Upper lobe of right lung (tissue), 1 donor: ENCODE results near the gene RPS25. TPM values are rescaled to one million over a fixed set of nuclear protein-coding genes. Genes with fewer than 3 reads are reported as not detected.
"Not testable (repeated sequence)": the region's sequence is repeated elsewhere in the genome, so short reads cannot be mapped to it uniquely, and the experiment has no call there.

Source experiments
- ATAC-seq: fragments of 200-7000 bp; cut with Tn5 transposase; one replicate; pipeline ENCODE4 v1.9.1; 2020; ENCODE audit warnings: mild to moderate bottlenecking, moderate library complexity
- DNase-seq: peaks from one replicate; pipeline ENCODE4 v3.0.0-alpha.2; 2020
- H3K27ac ChIP-seq: fragments of 200-600 bp; one replicate; pipeline ENCODE4 v1.8.0; 2022
- H3K27me3 ChIP-seq: fragments of 200-600 bp; one replicate; pipeline ENCODE4 v1.8.0; 2022; ENCODE audit warnings: mild to moderate bottlenecking
- H3K36me3 ChIP-seq: fragments of 200-600 bp; one replicate; pipeline ENCODE4 v1.8.0; 2022
- H3K4me1 ChIP-seq: fragments of 200-600 bp; one replicate; pipeline ENCODE4 v1.8.0; 2022
- H3K4me3 ChIP-seq: fragments of 200-600 bp; one replicate; pipeline ENCODE4 v1.8.0; 2022; ENCODE audit warnings: mild to moderate bottlenecking
- H3K9me3 ChIP-seq: fragments of 200-600 bp; one replicate; pipeline ENCODE4 v1.8.0; 2022
- CTCF ChIP-seq: fragments of 200-600 bp; IDR thresholded peaks from one replicate; pipeline ENCODE4 v1.8.0; 2022; ENCODE audit warnings: antibody characterized with exemption
- intact Hi-C: fragments of 100-400 bp; cut with DNase I; formaldehyde crosslinking; loops from one replicate; pipeline ENCODE4 v1.11.0; 2022
- microRNA-seq: library from miRNA; unstranded; fragments of <30 nt; microRNA quantifications from one replicate; pipeline ENCODE4 v1.2.0, GENCODE V29; 2020; ENCODE audit warnings: borderline microRNAs expressed
- total RNA-seq: library from RNA; stranded (reverse); fragmentation: NEBNext Ultra II Directional; extraction: Animal tissue kit (Norgen Biotek cat#: 25700); gene quantifications from one replicate; pipeline ENCODE4 v1.2.1, GENCODE V29; 2021
- donor health status: DM: no; HTN: yes; CAD: no; lungs with severe emphysema.

RPS25 gene
- total RNA-seq, 1 donor from 2014 or later: 850 TPM

- H3K27me3 ChIP-seq: peaks cover 6% of the 10 kb centered on the region
- no peaks in the 10 kb centered on the region for H3K9me3 ChIP-seq
- intact Hi-C loops: no loop called here
- no peaks in the 10 kb centered on the region for H3K36me3 ChIP-seq
- DNase-seq: no peak
- TF ChIP-seq CTCF: no peak
- no peak overlapping the region for H3K4me3 ChIP-seq
- no peaks in the 10 kb centered on the region for H3K4me1 ChIP-seq
- ATAC-seq: peak; percentile 86
- no peak overlapping the region for H3K27ac ChIP-seq
These were observed 44.2 kb downstream of the RPS25 start for GRCh38 chr11:118973985-118974384.

GRCh38 chr11:118971646-118972045 lies 46.5 kb downstream of the RPS25 start, which contains the start of gene FOXR1:
TSS of gene FOXR1 (plus strand) at chr11:118971761. CDS start at chr11:118971932, 171 bp downstream.
- Histone ChIP-seq H3K36me3 (no peaks in the 10 kb centered on the region), H3K4me3 (no peak within 1 kb of the TSS), H3K9me3 (no peaks in the 10 kb centered on the region), H3K27me3 (peaks cover 6% of the 10 kb centered on the region), H3K27ac (no peak within 1 kb of the TSS), H3K4me1 (no peaks in the 10 kb centered on the region)
- ATAC-seq (no peak), DNase-seq (no peak)
- no peak for TF ChIP-seq CTCF
- intact Hi-C loops: no loop called here

- H3K36me3 ChIP-seq, intact Hi-C loops, ATAC-seq, H3K4me1 ChIP-seq, H3K4me3 ChIP-seq, DNase-seq, H3K27me3 ChIP-seq, H3K27ac ChIP-seq, H3K9me3 ChIP-seq: not testable (repeated sequence)
These were observed 48.6 kb downstream of the RPS25 start for GRCh38 chr11:118969508-118969907.

Small RNA genes lying within 50 kb of the gene (microRNA-seq; reads per million reads assigned to microRNA genes)
- not detected for gene MIR3656

Other genes with a start within 250 kb of the RPS25 start
- 115 TPM for gene DDX6, start 227.2 kb downstream of the RPS25 start, total RNA-seq
- not detected for gene CXCR5, start 134.5 kb downstream of the RPS25 start, total RNA-seq
- 62.5 TPM for gene BCL9L, start 92.4 kb downstream of the RPS25 start, total RNA-seq
- not detected for gene UPK2, start 62.0 kb downstream of the RPS25 start, total RNA-seq
- gene FOXR1, start 46.6 kb downstream of the RPS25 start, total RNA-seq: not detected
- gene CENATAC, start 20.2 kb downstream of the RPS25 start, total RNA-seq: 59.4 TPM
- gene TRAPPC4, start 423 bp upstream of the RPS25 start, total RNA-seq: 44.6 TPM
- 19.3 TPM for gene SLC37A4, start 12.5 kb upstream of the RPS25 start, total RNA-seq
- gene HYOU1, start 38.9 kb upstream of the RPS25 start, total RNA-seq: 142 TPM
- 41.5 TPM for gene VPS11, start 49.5 kb upstream of the RPS25 start, total RNA-seq
- gene HMBS, start 66.5 kb upstream of the RPS25 start, total RNA-seq: 19.5 TPM
- 38.4 TPM for gene DPAGT1, start 83.5 kb upstream of the RPS25 start, total RNA-seq
- 20.3 TPM for gene C2CD2L, start 89.0 kb upstream of the RPS25 start, total RNA-seq
- 25.2 TPM for gene HINFP, start 103.2 kb upstream of the RPS25 start, total RNA-seq
- 0.14 TPM for gene ABCG4, start 130.7 kb upstream of the RPS25 start, total RNA-seq
- 17.7 TPM for gene NLRX1, start 150.4 kb upstream of the RPS25 start, total RNA-seq
- 0.81 TPM for gene NHERF4, start 167.1 kb upstream of the RPS25 start, total RNA-seq
- 30.0 TPM for gene CBL, start 188.0 kb upstream of the RPS25 start, total RNA-seq